ENCODE results near the gene SLC36A3.
"Not testable (repeated sequence)": the region's sequence is repeated elsewhere in the genome, so short reads cannot be mapped to it uniquely, and the experiment has no call there.

Gene SLC36A3

DNA sequence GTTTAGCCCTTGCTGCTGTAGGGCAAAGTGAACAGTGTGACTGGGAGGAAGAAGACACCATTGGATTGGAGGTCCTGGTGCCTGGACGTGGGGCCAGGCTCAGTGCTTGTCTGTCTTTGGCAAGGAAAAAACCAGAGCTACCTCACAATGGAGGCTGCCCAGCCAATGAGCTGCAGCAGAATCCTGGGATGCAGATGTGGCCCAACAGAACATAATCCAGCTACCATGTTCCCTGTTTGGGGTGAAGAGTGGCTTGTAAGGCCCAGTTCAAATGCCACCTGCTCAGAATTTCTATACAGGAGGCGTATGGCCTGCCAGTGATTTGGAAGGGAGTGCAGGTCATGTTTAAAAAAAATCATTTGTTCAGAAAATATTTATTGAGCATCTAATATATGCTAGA is at the start of gene SLC36A3:
Gene SLC36A3, minus strand, starts transcription at position 101 of the 400 bp plus-strand sequence. CDS start 412 bp downstream, outside the sequence.
- DNase-seq (ENCODE audit: low read depth, low spot score) = no peak

DNA sequence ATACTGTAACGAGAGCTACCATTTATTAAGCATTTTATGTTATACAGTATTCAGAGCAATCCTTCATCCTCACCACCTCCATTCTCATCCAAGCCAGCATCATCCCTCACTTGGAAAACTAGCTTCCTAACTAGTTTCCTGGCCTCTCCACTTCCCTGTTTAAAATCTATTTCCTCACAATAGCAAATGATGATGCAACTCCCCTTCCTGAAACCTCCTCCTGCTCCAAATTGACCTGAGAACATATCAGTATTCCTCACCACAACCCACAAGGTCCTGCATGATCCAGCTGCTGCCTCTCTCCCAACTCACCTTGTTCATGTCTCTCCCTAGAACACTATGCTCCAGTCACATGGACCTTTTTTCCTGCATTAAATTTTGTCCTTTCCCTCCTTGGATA is 48.1 kb upstream of the SLC36A3 start:
- DNase-seq (ENCODE audit: low read depth, low spot score) = no peak

DNA sequence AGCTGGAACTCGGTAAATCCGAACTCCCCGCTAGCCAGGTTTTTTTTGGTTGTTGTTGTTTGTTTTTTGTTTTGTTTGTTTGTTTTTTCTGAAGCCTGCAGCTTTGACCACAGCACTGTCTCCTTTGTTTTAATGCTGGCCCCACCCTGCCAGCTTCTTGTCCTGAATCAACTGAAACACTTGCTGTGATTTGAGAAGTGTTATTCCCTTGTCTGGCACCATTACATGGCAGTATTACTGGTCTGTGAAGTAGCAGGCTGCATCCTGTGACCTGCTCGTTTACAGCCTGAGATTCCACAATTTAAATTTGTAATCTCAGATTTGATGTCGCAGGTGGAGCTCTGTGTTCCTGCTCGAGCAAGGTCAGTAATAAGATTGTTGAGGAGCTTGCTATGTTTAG is 45.2 kb upstream of the SLC36A3 start:
- no peak for DNase-seq (ENCODE audit: low read depth, low spot score)

DNA sequence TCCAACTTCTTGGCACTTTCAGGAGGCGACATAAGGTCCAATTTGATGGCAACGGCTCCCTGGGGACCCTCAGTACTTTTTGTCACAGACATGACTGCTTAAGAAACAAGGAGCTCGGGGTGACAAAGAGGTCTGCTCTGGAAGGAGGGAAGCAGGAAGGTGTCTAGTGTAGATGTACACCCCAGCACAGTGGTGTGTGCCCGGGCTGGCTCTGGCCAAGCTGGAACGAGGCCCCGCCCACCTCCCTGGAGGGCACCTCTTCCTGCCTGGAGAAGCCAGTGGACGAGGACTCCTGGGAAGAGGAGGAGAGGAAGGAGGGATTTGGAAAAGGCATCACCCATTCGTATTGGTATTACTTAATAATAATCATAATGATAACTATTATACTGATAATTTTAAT is 43.8 kb upstream of the SLC36A3 start, which contains the start of gene SLC36A2:
Gene SLC36A2, minus strand, starts transcription at position 191 of the 400 bp plus-strand sequence. Its CDS starts 99 bp downstream, at position 92.
- DNase-seq (ENCODE audit: low read depth, low spot score) = no peak

DNA sequence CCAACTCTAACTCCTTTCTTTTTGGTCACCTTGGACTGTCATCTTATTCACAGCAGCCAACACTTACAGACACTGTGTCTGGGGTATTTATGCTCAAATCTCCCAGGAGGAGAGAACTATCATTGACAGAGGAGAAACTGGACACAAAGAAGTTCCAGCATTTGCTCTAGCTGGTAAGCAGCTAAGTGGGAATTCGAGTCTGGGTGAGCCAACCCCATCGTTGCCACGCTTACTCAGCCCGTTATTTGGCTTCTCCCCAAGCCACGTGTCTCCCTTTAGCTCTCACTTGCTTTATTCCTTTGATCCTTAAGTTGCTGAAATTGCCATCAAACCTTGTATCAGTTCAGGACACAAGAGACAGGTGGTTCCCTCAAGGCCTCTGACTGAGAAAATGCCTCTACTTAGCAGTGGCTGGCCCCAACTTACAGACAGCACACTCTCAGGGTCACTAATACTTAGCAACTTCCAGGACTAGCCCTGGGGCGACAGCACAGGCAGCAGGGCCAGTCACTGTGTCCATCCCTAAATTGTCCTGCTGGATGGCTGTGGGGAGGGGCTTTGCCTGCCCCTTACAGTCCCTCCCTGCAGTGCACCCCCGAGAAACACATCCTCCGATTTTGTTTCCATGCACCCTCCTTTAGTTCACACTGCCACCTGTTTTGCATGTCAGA is 42.4 kb upstream of the SLC36A3 start:
- DNase-seq (ENCODE audit: low read depth, low spot score) = no peak

DNA sequence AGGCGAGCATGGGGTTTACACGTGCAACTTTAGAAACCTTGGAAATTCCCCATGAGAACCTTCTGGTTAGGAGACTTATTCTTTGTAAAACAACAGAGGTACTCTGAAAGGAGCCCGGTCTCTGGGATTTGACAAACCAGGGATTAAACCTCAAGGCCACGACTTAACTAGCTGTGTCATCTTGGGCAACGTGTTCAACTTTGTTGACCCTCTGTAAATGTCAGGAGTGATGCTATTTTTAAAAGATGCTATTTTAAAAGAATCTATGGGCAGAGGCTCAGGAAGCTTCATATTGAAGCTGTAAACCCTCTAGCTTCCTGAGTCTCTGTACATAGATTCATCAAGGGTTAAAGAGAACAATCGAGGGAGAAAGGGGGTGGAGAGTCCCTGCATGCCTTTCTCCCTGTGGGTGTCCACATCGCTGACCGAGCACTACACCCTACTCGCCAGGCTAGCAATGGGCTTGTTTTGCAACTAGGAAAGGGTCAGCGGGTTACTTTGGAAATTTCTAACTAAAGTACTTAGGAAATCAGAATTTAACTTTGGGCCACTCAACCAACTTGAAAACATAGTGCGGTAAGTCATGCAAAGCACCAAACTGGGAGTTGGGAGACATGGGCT is 41.7 kb upstream of the SLC36A3 start:
- DNase-seq (ENCODE audit: low read depth, low spot score) = no peak

DNA sequence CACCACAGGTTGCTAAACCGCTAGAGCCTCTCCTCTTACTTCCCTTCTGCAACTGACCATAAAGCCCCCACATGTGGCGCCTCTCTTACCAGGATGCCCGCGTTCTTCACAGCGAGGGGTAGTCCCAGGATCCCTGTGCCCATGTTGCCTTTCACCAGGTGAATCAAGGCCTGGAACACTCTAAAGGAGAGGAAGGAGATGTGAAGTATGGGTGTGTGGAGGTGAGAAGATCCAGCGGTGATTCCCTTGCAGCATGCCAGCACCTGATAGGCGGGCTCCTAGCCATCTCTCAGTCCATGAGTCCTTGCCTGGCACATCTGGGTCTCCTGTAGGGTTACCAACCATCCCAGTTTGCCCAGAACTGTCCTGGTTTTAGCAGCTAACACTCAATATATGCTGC is 40.5 kb upstream of the SLC36A3 start:
- DNase-seq (ENCODE audit: low read depth, low spot score) = no peak

DNA sequence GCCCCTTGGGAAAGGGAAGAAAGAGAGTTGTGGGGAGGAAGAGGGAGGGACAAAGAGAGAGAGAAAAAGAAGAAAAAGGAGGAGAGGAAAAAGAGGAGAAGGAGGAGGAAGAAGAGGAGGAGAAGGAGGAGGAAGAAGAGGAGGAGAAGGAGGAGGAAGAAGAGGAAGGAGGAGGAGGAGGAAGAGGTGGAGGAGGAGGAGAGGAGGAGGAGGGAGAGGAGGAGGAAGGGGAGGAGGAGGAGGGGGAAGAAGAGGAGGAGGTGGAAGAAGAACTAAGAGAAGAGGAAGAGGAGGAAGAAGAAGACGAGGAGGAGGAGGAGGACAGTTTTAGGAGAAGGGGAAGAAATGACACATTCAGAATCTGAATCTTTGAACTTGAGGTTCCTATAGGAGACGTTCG is 36.4 kb upstream of the SLC36A3 start:
- no peak for DNase-seq (ENCODE audit: low read depth, low spot score)

DNA sequence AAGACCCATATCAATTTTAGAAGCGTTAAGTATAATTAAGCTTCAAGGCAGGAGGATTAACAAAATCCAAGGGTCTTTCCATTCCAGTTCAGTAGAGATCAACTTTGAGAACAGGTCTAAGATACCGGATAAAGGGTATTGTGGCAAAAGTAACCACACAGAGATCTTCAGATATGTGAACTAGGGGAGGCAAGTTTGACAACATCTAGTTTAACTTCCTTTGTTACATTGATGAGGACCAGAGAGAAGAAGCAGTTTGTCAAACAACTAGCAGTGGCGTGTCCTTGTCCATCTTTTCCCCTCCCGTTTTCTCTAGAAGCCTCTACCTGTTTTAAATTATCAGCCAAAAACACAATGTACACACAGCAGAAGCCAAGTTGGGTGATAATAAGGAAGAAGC is 35.2 kb upstream of the SLC36A3 start:
- no peak for DNase-seq (ENCODE audit: low read depth, low spot score)

DNA sequence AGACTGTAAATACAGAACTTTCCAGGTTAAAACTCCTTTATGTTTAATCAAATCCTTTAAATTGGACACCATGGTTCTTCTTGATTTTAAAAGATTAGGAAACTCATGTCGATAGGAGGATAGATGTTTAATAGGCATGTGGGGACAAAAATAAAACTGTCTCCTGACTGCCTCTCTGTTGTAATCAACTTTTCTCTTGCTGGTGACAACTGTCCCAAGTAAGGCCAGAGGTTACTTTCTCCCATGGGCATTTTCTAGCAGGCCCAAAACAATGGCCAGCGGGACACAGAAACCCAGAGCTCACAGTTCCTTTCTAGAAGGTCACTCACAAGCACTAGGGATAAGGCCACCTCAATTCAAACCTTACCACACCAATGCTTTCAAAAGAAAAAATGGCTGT is 29.3 kb upstream of the SLC36A3 start:
- DNase-seq (ENCODE audit: low read depth, low spot score) = no peak

DNA sequence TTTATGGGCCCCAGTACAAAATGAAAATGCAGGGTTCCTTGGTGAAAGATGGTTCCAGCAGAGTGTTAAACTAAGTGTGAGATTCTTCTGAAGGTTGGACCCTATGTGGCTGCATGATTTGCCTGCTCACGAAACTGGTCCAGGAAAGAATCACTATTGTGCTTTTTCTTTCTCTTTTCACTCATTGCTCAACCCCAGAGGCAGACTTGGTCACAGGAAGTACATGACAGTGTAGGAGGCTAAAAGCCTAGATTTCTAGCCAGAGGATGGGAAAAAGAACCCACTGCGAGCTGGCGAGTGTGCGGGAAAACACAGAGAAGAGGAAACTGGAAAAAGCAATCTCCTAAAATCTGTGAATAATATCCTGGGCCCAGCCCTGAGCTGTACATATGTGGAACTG is 25.2 kb upstream of the SLC36A3 start:
- DNase-seq (ENCODE audit: low read depth, low spot score) = no peak

DNA sequence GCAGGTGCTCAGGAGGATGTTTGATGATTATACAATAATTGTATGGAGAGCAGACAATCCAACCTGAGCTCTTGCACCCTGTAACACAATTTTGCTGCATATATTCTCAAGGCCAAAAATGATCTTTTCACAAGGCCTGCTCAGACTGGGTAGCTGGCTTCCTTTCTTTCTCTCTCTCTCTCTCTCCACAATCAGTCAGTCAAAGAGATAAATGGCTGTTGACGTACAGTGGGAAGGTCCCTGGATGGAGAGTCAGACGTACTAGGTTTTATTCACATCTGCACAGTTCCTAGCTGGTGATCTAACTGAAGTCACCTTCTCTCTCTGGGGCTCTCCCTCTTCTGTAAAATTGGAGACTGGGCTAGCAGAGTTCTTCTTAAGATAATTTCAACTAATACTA is 24.0 kb upstream of the SLC36A3 start:
- DNase-seq (ENCODE audit: low read depth, low spot score) = no peak

DNA sequence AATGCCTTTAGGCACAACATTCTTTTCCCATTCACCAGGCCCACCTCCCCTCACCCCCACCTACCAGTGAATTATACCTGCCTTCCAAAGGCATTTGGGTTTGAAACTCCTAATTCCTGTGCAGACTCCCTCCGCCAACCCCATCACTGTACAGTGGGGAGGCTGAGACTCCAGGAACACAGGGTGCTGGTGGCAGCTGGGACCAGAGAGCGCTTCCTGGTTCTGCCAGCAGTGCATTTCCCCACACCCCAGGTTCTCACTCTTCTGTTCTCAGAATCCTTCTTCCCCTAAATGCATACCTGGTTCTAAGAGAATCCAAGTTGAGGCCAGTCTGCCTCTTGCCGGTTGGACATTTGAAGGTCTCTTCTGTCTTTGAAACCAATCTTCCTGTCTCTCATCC is 22.7 kb upstream of the SLC36A3 start:
- DNase-seq (ENCODE audit: low read depth, low spot score) = no peak

DNA sequence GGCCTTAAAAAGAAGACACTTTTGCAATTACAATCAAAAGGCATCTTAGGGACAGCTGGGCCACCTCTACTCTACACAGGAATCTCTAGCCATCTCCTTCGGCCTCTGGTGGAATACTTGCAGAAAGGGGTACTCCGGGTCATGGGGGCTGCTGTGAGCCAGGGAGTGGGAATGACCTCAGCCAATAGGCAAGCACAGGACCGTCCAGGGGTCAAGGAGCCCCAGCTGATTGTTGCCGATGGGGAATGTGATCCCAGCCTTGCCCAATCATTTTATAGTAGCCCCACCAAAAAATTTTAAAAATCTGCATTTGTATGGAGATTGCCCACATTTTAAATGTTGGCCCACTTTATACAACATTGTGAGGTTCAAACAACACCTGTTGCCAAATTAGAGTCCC is 16.9 kb upstream of the SLC36A3 start:
- no peak for DNase-seq (ENCODE audit: low read depth, low spot score)

DNA sequence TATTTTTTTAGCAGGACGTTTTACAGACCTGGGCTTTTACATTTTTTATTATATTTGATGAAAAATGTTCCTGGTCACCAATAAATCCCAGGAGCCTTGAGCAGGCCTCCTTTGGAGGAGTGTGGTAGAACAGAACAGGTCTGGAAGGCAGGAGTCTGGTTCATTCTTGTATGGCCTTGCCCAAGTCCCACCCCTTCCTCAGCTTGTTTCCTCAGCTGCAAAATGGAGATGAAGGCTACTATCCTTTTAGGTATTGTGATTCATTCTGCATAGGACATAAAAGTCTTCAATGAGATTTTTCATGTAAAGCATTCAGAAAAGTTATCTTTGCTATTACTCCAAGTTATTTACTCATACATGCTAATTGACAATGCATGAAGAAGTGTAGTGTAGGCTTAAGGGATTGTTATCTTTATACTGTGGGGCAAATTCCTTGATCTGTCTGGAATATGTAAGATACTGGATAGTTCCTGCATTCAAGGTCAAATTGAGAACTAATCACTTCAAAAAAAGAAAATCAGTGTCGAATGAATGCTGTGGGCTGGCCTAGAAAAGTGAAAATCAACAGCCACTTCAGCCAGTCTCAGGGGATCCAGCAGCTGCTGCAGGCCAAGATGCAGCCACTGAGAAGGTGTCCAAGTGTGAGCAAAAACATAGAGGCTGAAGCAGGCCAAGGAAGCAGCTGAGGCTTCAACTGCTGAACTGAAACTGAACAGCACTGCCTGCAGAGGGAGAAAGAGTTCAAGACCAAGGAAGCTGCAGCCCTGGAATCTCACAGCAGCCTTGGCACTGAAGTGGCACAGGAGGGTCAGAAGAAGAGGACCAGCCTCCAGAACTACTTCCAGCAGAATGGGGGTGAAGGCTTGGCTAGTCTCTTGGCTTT is 15.5 kb upstream of the SLC36A3 start:
- DNase-seq (ENCODE audit: low read depth, low spot score) = no peak

DNA sequence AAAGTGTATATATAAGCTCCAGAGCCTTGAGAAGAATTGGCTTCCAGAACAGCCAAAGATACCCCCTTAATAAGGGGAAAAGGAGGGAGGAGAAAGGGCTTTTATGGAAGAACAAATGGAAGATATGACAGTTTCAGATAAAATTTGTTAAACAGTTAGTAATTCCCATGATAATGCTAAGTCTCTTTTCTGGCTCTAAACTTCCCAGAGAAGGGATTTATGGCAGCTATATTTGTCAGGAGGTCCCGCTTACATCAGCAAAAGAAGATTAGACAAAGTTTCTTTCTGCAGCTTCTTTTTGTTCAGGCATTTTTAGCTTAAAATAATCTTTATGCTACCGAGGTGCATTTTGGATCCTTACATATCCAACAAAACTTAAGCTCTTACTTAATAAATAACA is 14.3 kb upstream of the SLC36A3 start:
- no peak for DNase-seq (ENCODE audit: low read depth, low spot score)

DNA sequence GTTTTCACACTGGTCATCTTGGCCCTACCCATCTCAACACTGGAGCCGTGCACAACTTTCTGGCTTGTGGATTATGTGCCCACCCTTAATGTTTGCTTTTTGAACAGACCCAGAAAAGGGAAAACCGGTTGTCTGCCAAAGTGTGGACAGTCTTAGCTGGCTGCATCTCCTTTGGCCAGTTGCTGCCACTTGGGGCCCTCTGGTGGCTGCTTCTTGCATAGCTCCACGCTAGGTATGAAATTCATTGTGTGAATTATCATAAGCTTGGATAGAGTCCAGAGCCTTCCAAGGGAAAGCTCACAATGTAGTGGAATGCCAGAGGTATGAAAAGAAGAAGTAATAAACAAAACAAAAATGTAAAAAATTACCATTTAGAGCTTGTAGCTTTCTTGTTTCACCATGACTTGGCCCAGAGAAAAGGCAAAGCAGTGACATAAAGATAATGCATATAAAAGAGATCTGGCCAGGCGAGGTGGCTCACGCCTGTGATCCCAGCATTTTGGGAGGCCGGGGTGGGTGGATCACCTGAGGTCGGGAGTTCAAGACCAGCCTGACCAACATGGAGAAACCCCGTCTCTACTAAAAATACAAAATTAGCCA is 12.5 kb upstream of the SLC36A3 start:
- peak; percentile 17 for DNase-seq (ENCODE audit: low read depth, low spot score)

DNA sequence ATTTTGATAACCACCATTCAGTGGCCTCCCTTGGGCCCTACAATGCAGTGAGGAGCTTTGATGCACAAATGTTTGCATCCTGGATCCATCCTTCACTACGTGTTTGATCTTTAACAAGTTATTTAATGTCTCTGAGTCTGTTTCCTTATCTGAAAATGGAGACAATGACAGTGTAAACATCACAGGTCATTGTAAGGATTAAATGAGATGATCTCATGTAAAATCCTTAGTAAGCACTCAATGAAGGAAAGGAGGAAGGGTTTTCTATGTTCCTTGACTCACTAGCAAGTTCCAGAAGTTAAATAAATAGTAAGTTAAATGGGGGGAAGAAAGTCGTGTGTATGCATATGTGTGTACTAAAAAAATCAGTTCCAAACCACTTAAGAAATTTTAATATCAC is 9.8 kb upstream of the SLC36A3 start:
- DNase-seq (ENCODE audit: low read depth, low spot score) = no peak

DNA sequence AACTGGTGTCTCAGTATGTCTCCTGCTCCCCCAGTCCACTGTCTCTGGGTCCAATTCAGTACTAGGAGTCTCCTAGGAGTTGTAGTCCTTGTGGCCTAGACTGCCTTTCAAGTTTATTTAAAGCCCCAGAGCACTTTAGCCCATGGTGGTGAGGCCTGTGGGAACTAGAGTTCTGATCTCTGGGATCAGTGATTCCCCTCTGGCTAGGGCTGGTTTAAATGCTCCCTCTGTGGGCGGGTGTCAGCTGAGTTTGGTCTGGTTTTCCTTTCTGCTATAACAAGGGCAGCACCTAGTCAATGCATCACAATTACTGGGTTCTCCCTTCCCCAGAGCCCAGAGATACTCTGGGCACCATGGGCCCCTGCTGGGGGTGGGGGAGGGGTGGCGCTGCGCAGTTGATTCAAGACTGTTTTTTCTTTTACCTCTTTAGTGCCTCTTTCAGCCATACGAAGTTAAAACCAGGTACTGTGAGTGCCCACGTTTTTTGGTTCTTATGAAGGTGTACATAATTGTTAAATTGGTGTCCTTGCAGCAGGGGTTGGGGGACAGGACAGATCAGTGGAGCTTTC is 9.3 kb upstream of the SLC36A3 start:
- DNase-seq (ENCODE audit: low read depth, low spot score) = no peak

DNA sequence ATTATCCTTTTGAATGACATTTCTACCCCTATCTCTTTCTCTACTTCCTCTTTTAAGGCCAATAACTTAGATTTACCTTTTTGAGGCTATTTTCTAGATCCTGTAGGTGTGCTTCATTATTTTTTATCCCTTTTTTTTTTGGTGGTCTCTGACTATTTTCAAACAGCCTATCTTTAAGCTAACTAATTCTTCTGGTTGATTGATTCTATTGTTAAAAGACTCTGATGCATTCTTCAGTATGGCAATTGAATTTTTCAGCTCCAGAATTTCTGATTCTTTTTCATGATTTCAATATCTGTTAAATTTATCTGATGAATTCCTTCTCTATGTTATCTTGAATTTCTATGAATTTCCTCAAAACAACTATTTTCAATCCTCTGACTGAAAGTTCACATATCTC is 7.4 kb upstream of the SLC36A3 start:
- no peak for DNase-seq (ENCODE audit: low read depth, low spot score)

DNA sequence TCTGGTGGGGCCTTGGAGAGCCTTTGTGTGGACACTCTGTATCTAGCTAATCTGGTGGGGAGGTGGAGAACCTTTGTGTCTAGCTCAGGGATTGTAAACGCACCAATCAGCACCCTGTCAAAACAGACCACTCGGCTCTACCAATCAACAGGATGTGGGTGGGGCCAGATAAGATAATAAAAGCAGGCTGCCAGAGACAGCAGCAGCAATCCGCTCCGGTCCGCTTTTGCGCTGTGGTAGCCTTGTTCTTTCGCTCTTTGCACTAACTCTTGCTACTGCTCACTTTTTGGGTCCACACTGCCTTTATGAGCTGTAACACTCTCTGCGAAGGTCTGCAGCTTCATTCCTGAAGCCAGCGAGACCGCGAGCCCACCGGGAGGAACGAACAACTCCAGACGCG is 6.3 kb upstream of the SLC36A3 start:
- not testable (repeated sequence) for DNase-seq (ENCODE audit: low read depth, low spot score)

DNA sequence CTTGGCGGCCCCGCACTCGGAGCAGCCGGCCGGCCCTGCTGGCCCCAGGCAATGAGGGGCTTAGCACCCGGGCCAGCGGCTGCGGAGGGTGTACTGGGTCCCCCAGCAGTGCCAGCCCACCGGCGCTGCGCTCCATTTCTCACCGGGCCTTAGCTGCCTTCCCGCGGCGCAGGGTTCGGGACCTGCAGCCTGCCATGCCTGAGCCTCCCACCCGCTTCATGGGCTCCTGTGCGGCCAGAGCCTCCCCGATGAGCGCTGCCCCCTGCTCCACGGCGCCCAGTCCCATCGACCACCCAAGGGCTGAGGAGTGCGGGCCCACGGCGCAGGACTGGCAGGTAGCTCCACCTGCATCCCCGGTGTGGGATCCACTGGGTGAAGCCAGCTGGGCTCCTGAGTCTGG is 5.7 kb upstream of the SLC36A3 start:
- DNase-seq (ENCODE audit: low read depth, low spot score) = not testable (repeated sequence)

Data from activated naive CD8-positive, alpha-beta T cell treated with anti-CD3 and anti-CD28 coated beads, Interleukin-2, amount 50 U/mL, for 16 hours (primary cell).